ENCODE measurements around the gene DDR2.
A peak's percentile ranks its signal among the peaks of the same experiment; 100 is the strongest.
"Not testable (repeated sequence)": the region's sequence is repeated elsewhere in the genome, so short reads cannot be mapped to it uniquely, and the experiment has no call there.

DDR2 gene

GRCh38 chr1:162632217-162632666, at the start of gene DDR2:
TSS of gene DDR2 (plus strand) at chr1:162632464. CDS start at chr1:162719064, 86,600 bp downstream.
- no peak for DNase-seq

- not testable (repeated sequence) for DNase-seq
These were observed 49.4 kb upstream of the DDR2 start for GRCh38 chr1:162582901-162583300.

- DNase-seq, result not testable (repeated sequence)
These were observed 47.2 kb upstream of the DDR2 start for GRCh38 chr1:162585101-162585500.

- no peak for DNase-seq
These were observed 44.9 kb upstream of the DDR2 start for GRCh38 chr1:162587347-162587746.

- no peak for DNase-seq
These were observed 44.5 kb upstream of the DDR2 start for GRCh38 chr1:162587761-162588260.

- no peak for DNase-seq
These were observed 42.2 kb upstream of the DDR2 start for GRCh38 chr1:162590101-162590500.

GRCh38 chr1:162590686-162591085, 41.6 kb upstream of the DDR2 start:
- DNase-seq, result no peak

- no peak for DNase-seq
These were observed 35.6 kb upstream of the DDR2 start for GRCh38 chr1:162596514-162597170.

- DNase-seq, result no peak
These were observed 32.8 kb upstream of the DDR2 start for GRCh38 chr1:162599451-162599850.

GRCh38 chr1:162603117-162603516, 29.1 kb upstream of the DDR2 start:
- not testable (repeated sequence) for DNase-seq

- DNase-seq, result no peak
These were observed 26.9 kb upstream of the DDR2 start for GRCh38 chr1:162605225-162605927.

- DNase-seq, result no peak
These were observed 23.0 kb upstream of the DDR2 start for GRCh38 chr1:162609306-162609705.

- peak; percentile 10 for DNase-seq
These were observed 19.5 kb upstream of the DDR2 start for GRCh38 chr1:162612606-162613400.

- no peak for DNase-seq
These were observed 15.4 kb upstream of the DDR2 start for GRCh38 chr1:162616848-162617247.

- DNase-seq, result no peak
These were observed 14.8 kb upstream of the DDR2 start for GRCh38 chr1:162617513-162617912.

GRCh38 chr1:162619076-162619475, 13.2 kb upstream of the DDR2 start:
- DNase-seq, result no peak

GRCh38 chr1:162621256-162621655, 11.0 kb upstream of the DDR2 start:
- DNase-seq, result no peak

GRCh38 chr1:162625679-162626078, 6.6 kb upstream of the DDR2 start:
- DNase-seq, result no peak

GRCh38 chr1:162626094-162626493, 6.2 kb upstream of the DDR2 start:
- no peak for DNase-seq

GRCh38 chr1:162626761-162627160, 5.5 kb upstream of the DDR2 start:
- DNase-seq, result no peak

GRCh38 chr1:162627662-162628296, 4.5 kb upstream of the DDR2 start:
- DNase-seq, result peak; percentile 75

GRCh38 chr1:162629077-162629627, 3.1 kb upstream of the DDR2 start:
- DNase-seq, result no peak

GRCh38 chr1:162629651-162630050, 2.6 kb upstream of the DDR2 start:
- no peak for DNase-seq

All from hematopoietic multipotent progenitor cell treated with erythropoietin and hydrocortisone succinate and interleukin-3 and kit ligand, for 4 days (in vitro differentiated cells).